Measurements from ENCODE around the gene PPM1F. TPM values are rescaled to one million over a fixed set of nuclear protein-coding genes. Genes with fewer than 3 reads are reported as not detected.

PPM1F gene
- total RNA-seq, 1 experiment from 2014 or later, result 28.6 TPM

GRCh38 chr22:21975273-21975672 is 22.6 kb upstream of the PPM1F start (continued):
- TF ChIP-seq FOXJ3 (CRISPR knock-in tag; IDR thresholded peaks at IDR 0.05; ENCODE audit: borderline replicate concordance) (no peak), ARID4B (CRISPR knock-in tag; IDR thresholded peaks at IDR 0.05; ENCODE audit: borderline replicate concordance) (no peak), MXD4 (CRISPR knock-in tag; IDR thresholded peaks at IDR 0.05; ENCODE audit: borderline replicate concordance) (no peak), ZMAT4 (CRISPR knock-in tag; IDR thresholded peaks at IDR 0.05) (no peak), ZNF219 (CRISPR knock-in tag; IDR thresholded peaks at IDR 0.05; ENCODE audit: borderline replicate concordance) (no peak)

- H3K27me3 Mint-ChIP-seq (ENCODE audit: low read depth), result peaks cover 6% of the 10 kb centered on the region
- POLR2A ChIA-PET, result no interaction called here
Measured at GRCh38 chr22:21974058-21974649, 21.5 kb upstream of the PPM1F start.

GRCh38 chr22:21972806-21973205 is 20.2 kb upstream of the PPM1F start:
- TF ChIP-seq ZBTB21 (CRISPR knock-in tag; IDR thresholded peaks at IDR 0.05; ENCODE audit: borderline replicate concordance) (no peak), RELA (CRISPR knock-in tag; IDR thresholded peaks at IDR 0.05; ENCODE audit: borderline replicate concordance) (no peak), ZNF532 (CRISPR knock-in tag; IDR thresholded peaks at IDR 0.05; ENCODE audit: borderline replicate concordance) (no peak), NR2C2 (CRISPR knock-in tag; IDR thresholded peaks at IDR 0.05) (no peak), ESRRA (CRISPR knock-in tag; IDR thresholded peaks at IDR 0.05; ENCODE audit: borderline replicate concordance) (no peak)
- POLR2A ChIA-PET, result interaction anchor here (0.6 kb wide), 1 partner anchor 118 kb away, joined by 6 read pairs; no protein-coding TSS in a partner anchor
- peaks cover 3% of the 10 kb centered on the region; the same call in 1 of the 2 replicates for H3K27me3 Mint-ChIP-seq (ENCODE audit: low read depth)
- DNase-seq (ENCODE audit: low spot score), result no peak
- peaks cover 45% of the 10 kb centered on the region for H3K36me3 Mint-ChIP-seq
- CTCF ChIA-PET, result interaction anchor here (0.6 to 3.7 kb wide), 40 partner anchors 9 to 1035 kb away, joined by 3 to 32 read pairs (median 4); partner anchors contain the start of genes PPIL2, PPM1F and TOP3B
- no peak for ATAC-seq
- no peak overlapping the region for H3K27ac Mint-ChIP-seq
- H3K9me3 Mint-ChIP-seq, result no peaks in the 10 kb centered on the region
- H3K4me3 Mint-ChIP-seq, result no peak overlapping the region
- H3K4me1 Mint-ChIP-seq, result no peaks in the 10 kb centered on the region

More at GRCh38 chr22:21974058-21974649, 21.5 kb upstream of the PPM1F start:
- no peak for TF ChIP-seq ZNF138 (CRISPR knock-in tag; conservative IDR thresholded peaks at IDR 0.05)
- Mint-ChIP-seq H3K4me3 (no peak overlapping the region), H3K36me3 (peaks cover 37% of the 10 kb centered on the region), H3K9me3 (no peaks in the 10 kb centered on the region), H3K27ac (no peak overlapping the region), H3K4me1 (no peaks in the 10 kb centered on the region)
- DNase-seq (ENCODE audit: low spot score) (no peak), ATAC-seq (no peak)
- CTCF ChIA-PET, result no interaction called here
